Left lobe of liver (tissue), 2 donors: Measurements from ENCODE around the gene DEPDC1B. TPM values are rescaled to one million over a fixed set of nuclear protein-coding genes. Genes with fewer than 3 reads are reported as not detected.
"Not testable (repeated sequence)": the region's sequence is repeated elsewhere in the genome, so short reads cannot be mapped to it uniquely, and the experiment has no call there.

Source experiments
- ATAC-seq: fragments of 200-7000 bp; cut with Tn5 transposase; one replicate; pipeline ENCODE4 v1.9.1; 2020; ENCODE audit warnings: mild to moderate bottlenecking, moderate library complexity
- DNase-seq: peaks from one replicate; pipeline ENCODE4 v3.0.0-alpha.2; 2020; ENCODE audit warnings: low spot score
- total RNA-seq: library from RNA; stranded (reverse); gene quantifications from one replicate; pipeline ENCODE4 v1.2.1, GENCODE V29; 2021
- donor health status: DM: no; HTN: no; CAD: no; lungs with moderate emphysema.
- donor health status: DM: no; HTN: yes; CAD: no.

DEPDC1B gene
- total RNA-seq, 1 donor from 2014 or later, result 0.23 TPM

GRCh38 chr5:60699288-60699608, 718 bp downstream of the DEPDC1B start:
- ATAC-seq (no peak), DNase-seq (no peak)

DNA sequence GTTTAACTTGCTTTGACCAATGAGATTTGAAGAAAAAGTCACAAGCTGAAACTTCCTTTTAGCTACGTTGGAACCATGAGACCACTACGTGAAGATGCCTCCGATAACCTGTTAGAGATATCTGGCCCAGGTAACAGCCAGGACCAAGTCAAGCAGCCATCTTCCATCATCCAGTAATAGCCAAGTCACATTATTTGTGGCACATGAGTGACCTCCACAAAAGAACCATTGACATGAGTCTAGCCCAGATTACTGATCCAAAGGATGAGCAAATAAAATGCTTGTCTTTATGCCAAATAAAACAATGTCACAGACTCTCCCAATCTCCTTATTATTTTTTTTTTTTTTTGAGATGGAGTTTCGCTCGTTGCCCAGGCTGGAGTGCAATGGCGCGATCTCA, 1.6 kb downstream of the DEPDC1B start:
- ATAC-seq (no peak), DNase-seq (no peak)

- DNase-seq, result no peak
- no peak for ATAC-seq
Measured at GRCh38 chr5:60690326-60690725, 9.6 kb downstream of the DEPDC1B start.

GRCh38 chr5:60688980-60689379, 11.0 kb downstream of the DEPDC1B start:
- DNase-seq, result no peak
- no peak for ATAC-seq

DNA sequence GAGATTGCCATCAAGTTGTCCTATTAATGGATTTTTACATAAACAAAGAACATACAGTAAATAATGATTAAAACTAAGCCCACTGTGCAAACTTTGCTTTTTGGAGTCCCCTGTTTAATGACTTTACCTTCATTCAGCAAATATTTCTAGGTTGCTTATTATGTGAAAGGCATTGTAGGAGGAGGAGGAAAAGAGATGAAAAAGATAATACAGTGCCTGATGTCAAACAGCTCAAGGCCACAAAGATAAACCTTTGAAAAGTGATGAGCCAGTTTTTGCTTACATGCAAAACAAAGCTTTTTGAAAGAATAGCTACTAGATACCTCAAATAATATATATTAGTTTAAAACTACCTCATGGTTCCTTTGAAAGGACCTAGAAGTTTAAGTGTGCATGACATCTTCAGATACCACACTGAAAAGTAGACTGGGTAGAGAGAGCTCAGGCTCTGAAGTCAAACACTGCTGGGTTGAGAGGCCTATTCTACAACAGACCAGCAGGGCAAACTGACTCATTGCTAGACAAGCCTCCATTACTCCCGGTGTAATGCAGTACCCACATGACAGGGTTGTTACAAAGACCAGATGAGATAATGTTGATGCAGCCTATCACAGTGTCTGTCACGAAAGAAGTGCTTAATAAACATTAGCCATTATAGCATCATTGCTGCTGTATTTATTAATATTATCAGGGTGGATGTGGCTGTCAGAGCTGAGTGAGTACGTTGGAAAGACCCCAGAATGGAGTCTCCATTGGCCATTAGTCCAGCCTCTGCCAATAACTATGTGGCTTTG, 11.8 kb downstream of the DEPDC1B start:
- ATAC-seq (peak; percentile 33), DNase-seq (no peak)

DNA sequence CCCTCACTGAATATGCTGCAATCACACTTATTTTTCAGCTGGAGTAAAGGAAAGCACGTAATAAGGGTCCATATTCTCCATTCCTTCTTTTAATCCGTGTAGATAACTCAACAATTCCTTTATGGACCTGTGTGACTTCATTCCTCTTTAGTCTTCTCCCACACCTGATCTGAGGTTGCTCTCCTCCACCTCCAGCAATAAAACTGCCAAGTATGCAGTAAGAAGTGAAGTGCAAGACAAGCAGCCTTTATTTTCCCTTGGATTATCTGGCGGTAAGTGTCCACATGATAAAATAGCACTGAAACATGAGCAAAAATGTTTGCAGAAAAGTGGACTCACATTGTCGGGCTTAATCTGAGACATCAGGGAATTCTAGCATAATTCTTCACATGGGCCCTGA, 13.8 kb downstream of the DEPDC1B start:
- ATAC-seq, result no peak
- no peak for DNase-seq

GRCh38 chr5:60685700-60686099, 14.3 kb downstream of the DEPDC1B start:
- DNase-seq, result no peak
- no peak for ATAC-seq

GRCh38 chr5:60685028-60685427, 14.9 kb downstream of the DEPDC1B start:
- DNase-seq (no peak), ATAC-seq (no peak)

GRCh38 chr5:60682007-60682406, 18.0 kb downstream of the DEPDC1B start:
- DNase-seq, ATAC-seq: not testable (repeated sequence)

DNA sequence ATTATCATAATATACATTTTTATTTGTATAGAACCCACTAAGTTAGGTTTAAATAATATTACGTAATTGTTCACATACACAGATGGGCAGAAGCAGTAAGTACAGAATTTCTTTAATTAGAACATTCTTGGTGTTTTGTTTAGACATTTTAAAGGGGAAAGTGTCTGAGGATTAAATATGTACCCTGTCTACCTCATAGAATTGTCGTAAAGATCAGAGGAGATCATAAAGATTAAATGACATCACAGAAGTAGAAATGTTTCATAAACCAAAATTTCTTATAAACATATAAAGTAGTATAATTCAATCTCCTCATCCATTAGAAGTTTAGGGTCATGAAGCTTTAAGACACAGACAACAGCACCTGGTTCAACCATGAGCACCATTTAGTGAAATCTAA, 20.1 kb downstream of the DEPDC1B start:
- ATAC-seq (no peak), DNase-seq (no peak)

GRCh38 chr5:60677850-60678664, 21.9 kb downstream of the DEPDC1B start:
- peak; percentile 77 for ATAC-seq
- DNase-seq, result no peak

DNA sequence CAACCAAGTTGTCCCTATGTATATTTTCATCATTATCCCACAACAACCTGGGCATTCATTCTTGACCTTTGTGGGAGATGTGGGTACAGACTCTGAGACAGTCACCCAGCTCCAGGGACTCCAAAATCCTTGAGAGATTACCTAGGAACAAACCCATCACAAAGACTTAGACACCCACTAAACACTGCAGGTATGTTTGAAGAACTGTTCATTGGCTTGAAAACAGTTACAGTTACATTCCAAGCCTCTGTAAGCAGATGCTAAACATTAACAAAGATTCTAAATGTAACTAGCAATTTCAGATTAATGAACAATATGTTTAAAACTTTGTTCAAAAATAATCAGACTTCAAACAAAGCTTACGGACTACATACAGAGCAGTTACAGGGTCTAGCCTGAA, 24.7 kb downstream of the DEPDC1B start:
- no peak for DNase-seq

GRCh38 chr5:60674251-60675069, 25.5 kb downstream of the DEPDC1B start:
- ATAC-seq (no peak), DNase-seq (no peak)

More for the DNA sequence above, 24.7 kb downstream of the DEPDC1B start:
- no peak for ATAC-seq

DNA sequence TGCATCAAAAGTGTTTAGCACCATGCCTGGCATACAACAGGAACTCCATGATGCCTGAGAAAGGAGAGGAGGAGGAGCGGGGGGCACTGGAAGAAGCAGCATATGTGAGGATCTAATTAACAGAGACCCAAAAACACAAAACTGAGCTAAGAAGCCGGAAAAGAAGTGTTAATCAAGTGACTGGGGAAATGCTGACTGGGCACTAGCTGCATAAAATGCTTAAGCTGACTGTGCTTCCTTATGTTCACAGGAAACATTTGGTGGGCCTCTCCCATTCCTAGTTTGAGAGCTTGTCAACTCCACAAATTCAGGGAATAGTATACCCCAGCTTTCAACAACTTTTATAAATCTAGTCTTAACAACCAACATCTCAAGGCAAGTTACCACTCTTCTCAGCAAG, 26.6 kb downstream of the DEPDC1B start:
- DNase-seq (no peak), ATAC-seq (no peak)

- ATAC-seq (peak; percentile 66), DNase-seq (no peak)
Measured at GRCh38 chr5:60672693-60673264, 27.2 kb downstream of the DEPDC1B start.

DNA sequence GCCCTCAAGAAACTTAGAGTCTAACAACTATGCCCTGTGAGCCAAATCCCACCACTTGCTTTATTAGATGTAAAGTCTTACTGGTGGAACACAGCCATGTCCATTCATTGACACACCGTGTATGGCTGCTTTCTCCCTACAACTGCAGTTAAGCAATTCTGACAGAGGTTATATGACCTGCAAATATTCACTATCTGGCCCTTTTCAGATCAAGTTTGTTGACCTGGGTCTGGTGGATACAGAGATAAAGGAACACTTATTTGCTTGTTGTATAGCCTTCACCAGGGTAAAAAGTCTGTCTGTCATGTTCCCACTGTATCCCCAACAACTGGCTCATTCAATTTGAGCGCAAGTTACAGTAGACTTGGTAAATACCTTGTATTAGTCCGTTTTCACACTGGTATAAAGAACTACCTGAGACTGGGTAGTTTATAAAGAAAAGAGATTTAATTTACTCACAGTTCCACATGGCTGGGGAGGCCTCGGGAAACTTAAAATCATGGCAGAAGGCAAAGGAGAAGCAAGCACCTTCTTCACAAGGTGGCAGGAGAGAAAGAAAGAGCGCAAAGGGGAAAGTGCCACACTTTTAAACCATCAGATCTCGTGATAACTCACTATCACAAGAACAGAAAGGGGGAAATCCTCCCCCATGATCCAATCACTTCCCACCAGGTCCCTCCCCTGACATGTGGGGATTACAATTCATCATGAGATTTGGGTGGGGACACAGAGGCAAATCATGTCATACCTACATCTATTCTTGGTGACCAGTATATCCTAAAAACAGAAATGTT, 27.9 kb downstream of the DEPDC1B start:
- DNase-seq (no peak), ATAC-seq (peak; percentile 86)

- no peak for ATAC-seq
- DNase-seq, result no peak
Measured at GRCh38 chr5:60670749-60671148, 29.2 kb downstream of the DEPDC1B start.

DNA sequence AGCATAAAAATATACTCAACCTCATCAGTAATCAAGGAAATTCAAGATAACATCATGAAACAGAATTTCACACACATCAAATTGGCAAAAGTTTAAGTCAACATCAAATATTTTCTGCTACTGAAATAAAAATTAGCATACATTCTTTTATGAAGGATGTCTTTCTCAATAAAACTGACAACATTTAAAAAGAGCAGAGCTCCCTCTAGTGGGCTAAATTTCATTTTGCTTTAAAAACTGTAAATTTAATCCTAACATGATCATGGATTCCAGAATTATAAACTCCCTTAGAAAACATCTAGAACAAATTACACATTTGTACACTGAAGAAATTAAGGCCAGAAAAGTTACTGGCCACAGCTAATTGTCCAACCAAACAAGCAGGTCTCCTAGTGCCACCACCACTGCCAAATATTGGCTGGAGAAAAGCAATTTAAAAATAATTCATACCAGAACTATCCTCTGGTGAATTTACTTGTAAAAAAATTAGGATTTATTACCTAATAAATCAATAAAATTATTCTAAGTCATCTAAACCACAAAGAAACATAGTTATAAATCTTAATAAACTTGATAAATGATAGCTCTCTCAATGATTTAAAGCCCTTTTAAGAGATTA, 31.2 kb downstream of the DEPDC1B start:
- no peak for DNase-seq
- ATAC-seq, result no peak

GRCh38 chr5:60651872-60652620, 47.9 kb downstream of the DEPDC1B start:
- ATAC-seq (no peak), DNase-seq (no peak)
